Activated T-cell treated with anti-CD3 and anti-CD28 coated beads for 1 hour (primary cell): ENCODE data around the gene HS3ST6.
"Not testable (repeated sequence)": the region's sequence is repeated elsewhere in the genome, so short reads cannot be mapped to it uniquely, and the experiment has no call there.

Source experiments
- DNase-seq: peaks from one replicate; pipeline ENCODE4 v3.0.0-alpha.2; 2020; ENCODE audit warnings: low read depth

HS3ST6 gene

DNA sequence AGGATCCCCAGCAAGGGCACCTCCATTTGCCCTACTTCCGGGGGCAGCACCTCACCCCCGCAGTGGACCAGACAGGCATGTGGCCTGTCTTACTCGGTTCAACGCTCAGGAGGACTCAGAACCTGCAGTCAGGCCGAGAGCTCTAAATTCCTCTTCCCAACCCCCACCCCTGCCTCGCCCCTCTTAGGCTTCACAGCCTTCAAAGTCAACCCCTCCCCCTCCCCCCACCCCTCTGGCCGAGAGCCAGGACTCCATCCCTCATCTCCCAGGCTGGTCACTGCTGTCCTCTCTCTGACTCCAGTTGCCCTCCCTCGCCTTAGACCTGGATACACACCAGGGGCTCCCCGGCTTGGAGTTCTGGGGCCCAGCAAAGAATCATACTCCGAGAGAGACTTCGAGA lies 8.1 kb upstream of the HS3ST6 start:
- DNase-seq: no peak

- no peak for DNase-seq
These were observed 5.9 kb upstream of the HS3ST6 start for GRCh38 chr16:1924095-1924494.

DNA sequence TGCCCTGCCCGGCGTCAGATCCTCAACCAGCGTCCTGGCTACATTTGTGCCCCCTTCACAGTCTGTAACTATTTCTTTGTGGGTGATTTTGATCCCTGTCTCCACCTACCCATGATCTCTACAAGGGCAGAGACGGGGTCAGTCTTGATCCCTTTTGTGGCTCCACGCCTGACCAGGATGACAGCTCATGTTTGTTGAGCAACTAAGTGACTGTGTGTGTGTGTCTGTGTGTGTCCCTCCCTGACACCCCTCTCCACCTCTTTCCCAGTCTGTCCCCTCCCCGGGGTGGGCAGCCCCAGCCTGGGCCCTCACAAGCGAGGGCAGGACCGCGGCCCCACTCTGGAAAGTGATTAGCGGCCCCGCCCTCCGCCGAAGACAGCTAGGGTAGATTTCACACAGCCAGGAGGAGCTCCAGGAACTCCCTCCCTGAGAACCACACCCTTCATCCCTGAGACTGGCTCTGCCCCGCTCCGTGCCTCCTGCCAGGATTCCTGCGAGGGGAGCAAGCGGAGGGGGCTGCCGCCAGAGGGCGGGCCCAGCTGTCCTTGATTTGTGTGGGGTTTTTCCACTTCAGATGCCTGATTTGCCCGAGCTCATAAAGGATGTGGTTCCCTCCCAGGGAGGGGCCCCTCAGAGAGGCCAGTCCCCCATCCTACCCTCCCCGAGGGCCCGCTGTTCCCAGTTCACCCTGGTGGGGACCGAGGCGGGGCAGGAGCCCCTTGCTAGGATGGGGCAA lies 5.3 kb upstream of the HS3ST6 start:
- no peak for DNase-seq

DNA sequence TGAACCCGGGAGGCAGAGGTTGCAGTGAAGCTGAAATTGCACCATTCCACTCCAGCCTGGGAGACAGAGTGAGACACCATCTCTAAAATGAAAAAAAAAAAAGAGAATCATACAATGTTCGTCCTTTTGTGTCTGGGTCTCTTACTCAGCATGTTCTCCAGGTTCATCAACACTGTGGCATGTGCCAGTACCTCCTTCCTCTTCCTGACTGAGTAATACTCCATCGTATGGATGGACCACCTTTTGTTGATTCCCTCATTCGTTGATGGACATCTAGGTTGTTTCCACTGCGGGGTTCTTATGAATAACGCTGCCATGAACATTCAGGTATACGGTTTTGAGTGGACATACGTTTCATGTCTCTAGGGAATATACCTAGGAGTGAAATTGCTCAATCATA lies 4.1 kb upstream of the HS3ST6 start:
- no peak for DNase-seq

GRCh38 chr16:1920727-1921171 lies 2.5 kb upstream of the HS3ST6 start:
- no peak for DNase-seq

DNA sequence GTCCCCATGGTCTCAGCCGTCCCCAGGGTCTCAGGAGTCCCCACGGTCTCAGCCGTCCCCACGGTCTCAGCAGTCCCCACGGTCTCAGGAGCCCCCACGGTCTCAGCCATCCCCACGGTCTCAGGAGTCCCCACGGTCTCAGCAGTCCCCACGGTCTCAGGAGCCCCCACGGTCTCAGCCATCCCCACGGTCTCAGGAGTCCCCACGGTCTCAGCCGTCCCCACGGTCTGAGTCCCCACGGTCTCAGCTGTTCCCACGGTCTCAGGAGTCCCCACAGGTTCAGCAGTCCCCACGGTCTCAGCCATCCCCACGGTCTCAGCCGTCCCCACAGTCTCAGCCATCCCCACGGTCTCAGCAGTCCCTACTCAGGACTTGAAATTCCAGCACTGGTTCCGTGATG lies 1.9 kb upstream of the HS3ST6 start:
- DNase-seq: not testable (repeated sequence)

- no peak for DNase-seq
These were observed 1.2 kb upstream of the HS3ST6 start for GRCh38 chr16:1919327-1919998.

- DNase-seq: no peak
These were observed 407 bp downstream of the HS3ST6 start for GRCh38 chr16:1917665-1918350.

- no peak for DNase-seq
These were observed 1.1 kb downstream of the HS3ST6 start for GRCh38 chr16:1917056-1917664.

DNA sequence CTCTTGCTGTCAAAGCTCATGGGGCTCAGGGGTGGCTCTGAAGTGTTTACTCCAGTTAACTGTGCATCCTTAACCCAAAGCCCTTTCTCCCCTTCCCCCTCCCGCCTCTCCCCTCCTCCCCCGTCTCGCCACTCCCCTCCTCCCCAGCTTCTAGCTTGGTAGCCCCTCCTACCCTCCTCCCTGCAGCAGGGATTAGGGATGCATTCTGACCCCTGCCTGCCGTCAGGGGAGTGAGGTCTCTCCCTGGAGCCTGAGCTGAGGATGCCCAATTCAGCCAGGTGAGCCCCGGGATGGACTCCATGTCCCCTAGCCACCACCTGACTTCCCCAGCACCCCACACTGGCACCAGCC lies 1.6 kb downstream of the HS3ST6 start:
- no peak for DNase-seq

DNA sequence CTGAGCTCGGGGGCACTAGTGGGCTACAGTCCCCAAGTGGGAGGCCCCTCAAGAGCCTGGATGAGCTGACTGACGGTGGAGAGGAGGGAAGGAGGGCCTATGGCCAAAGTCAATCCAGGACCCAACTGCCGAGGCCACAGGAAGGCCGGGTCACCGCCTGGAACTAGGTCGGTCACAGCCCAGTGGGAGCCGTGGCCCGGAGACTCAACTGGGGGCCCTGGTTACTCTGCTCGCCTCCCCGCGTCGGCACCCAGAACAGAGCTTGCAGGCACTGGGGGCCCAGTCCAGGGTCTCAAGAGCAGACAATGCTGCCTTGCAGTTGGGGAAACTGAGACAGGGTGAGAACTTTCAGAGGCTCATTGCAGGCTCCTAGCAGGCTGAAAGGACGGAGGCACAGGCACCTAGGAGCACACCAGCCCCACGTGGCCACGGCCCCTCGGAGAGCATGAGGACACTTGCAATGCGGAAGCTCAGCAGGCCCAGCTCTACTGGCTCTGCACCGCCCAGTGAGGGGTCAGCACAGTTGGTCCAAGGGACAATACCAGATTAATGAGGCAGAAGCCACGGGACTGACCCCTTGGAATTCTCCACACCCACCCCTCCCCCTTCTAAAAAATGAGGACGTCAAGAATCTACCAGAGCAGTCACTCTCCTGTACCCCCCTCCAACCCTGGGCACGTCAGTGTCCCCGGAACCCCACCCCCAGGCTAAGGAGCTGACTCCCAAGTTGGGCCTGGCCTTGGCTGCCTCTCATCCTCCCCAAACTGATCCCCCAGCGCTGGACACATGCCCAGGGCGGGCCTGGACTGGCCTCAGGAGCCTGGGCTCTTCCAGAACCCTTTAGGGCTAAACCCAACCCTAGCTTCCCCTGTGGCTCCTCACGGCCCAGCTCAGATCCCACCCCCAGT lies 2.2 kb downstream of the HS3ST6 start:
- no peak for DNase-seq

- DNase-seq: no peak
These were observed 3.2 kb downstream of the HS3ST6 start for GRCh38 chr16:1914988-1915387.

GRCh38 chr16:1914084-1914608 lies 4.1 kb downstream of the HS3ST6 start:
- no peak for DNase-seq

DNA sequence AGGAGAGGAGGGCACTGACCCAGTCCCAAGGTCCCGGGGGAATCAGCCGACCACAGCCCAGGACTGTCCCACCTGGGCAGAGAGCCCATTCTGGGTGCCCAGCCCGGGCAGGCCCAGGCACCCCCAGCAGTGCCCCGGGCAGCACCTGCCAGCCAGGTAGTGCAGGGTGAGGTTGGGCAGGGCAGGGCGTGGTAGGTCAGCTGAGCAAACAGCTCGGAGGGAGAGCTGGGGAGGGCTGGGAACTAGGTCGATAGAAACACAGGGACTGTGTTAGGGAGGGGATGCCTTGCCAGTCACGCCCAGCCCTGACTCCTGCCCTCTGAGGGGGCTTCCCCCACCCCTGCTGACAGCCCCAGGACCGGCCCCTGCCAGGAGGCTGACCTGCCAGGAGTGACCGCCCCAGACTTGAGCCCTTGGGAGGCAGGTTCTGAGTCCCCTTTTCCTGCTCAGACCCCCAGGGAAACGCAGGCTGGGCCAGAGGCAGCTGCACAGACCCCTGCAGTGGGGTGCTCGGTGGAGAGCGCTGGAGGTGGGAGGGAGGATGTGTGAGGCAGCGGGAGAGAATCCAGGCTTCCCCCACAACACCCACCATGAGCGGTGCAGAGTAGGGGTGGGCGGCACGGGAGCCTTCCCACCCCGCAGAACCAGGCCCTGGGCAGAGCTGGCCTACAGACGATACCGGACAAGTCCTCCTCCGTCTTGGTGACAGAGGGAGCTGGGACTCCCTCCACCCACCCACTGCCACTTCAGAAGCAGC lies 4.7 kb downstream of the HS3ST6 start:
- no peak for DNase-seq

DNA sequence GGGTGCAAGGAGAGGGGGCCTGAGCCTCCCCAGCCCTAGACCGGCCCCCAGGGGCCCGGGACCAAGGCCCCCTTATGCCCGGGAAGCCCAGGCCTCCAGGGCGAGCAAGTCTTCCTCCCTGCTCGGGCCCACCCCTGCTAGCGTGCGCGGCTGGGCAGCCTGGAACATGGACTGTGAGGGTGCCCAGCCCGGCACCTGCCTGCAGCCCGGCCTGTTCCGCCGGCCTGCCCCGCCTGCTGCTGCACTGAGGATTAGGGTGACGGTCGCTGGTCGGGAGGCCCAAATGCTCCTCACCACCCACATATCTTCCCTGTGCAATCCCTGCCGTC lies 6.0 kb downstream of the HS3ST6 start:
- no peak for DNase-seq

GRCh38 chr16:1911467-1912214 lies 6.6 kb downstream of the HS3ST6 start:
- no peak for DNase-seq

DNA sequence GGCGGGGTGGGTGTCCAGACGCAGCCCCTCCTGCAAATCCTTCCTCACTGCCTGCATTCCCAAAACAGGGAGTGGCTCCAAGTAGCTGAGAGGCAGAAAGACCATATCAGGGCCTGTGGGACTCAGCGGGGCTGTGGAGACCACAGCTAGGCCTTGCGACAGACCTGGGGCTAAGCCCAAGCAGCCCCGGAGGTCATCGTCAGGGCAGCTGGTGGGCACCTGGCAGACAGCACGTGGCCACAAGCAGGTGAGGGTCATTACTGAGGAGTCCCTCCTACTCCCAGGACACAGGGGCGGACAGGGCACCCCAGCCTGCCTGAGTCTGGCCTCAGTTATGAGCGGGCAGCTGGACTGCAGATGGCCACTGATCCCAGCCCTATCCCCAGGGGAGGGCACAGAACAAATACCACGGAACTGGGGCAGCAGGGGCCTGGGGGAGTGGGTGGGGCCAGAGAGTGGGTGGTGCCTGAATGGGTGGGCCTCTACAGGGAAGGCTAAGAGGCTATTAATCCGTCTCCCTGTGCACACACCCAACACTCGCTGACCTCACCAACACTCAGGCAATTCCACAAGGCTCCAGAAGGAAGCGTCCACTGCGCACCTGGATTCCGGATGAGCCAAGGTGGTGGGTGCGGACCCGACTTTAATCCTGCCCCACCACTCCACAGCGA lies 8.5 kb downstream of the HS3ST6 start:
- DNase-seq: no peak

DNA sequence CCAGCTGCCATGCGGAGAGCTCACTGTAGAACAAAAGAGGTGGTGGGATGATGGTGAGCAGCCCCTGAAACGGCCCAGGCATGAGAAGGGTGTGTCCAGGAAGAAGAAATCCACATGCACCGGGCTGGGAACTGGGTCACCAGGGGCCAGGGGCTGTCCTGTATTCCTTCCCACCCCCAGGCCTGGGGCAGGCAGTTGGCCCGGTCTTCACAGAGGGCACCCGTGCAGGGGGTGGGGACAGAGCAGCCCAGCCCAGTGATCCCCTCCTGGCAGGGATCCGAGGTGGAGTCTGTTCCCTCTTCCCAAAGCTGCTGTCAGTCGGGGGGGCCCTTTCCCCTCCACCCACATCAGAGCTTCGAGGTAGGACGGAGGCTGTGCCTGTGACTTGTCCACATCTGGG lies 9.2 kb downstream of the HS3ST6 start:
- no peak for DNase-seq

GRCh38 chr16:1908184-1908583 lies 10.0 kb downstream of the HS3ST6 start:
- DNase-seq: no peak
